ENCODE results near the gene MACROD2. TPM values are rescaled to one million over a fixed set of nuclear protein-coding genes. Genes with fewer than 3 reads are reported as not detected.

Gene MACROD2
- total RNA-seq, 1 donor: 1.3 TPM

DNA sequence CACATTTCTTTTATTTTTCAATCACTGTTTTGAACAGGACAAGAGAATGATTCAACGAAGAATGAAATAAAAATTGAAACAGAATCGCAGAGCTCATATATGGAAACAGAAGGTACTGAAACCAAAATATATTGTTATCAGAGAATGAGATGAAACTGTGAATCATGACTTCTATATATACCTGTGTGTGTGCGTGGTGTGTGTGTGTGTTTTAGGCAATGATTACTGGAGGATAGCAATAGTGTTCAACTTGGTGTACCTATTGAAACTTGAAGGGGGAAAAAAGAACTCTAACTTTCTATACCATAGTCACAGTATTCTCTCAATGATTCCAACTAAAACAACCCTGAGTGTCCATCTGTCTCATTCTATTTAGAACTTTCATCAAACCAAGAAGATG, 1991.4 kb downstream of the MACROD2 start:
- DNase-seq (ENCODE audit: low read depth): no peak
- TF ChIP-seq, protein P1, sequence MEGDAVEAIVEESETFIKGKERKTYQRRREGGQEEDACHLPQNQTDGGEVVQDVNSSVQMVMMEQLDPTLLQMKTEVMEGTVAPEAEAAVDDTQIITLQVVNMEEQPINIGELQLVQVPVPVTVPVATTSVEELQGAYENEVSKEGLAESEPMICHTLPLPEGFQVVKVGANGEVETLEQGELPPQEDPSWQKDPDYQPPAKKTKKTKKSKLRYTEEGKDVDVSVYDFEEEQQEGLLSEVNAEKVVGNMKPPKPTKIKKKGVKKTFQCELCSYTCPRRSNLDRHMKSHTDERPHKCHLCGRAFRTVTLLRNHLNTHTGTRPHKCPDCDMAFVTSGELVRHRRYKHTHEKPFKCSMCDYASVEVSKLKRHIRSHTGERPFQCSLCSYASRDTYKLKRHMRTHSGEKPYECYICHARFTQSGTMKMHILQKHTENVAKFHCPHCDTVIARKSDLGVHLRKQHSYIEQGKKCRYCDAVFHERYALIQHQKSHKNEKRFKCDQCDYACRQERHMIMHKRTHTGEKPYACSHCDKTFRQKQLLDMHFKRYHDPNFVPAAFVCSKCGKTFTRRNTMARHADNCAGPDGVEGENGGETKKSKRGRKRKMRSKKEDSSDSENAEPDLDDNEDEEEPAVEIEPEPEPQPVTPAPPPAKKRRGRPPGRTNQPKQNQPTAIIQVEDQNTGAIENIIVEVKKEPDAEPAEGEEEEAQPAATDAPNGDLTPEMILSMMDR (IDR thresholded peaks at IDR 0.05; ENCODE audit: insufficient read depth, low read length): no peak
- H3K4me3 ChIP-seq (ENCODE audit: low read depth, low read length): no peak overlapping the region

DNA sequence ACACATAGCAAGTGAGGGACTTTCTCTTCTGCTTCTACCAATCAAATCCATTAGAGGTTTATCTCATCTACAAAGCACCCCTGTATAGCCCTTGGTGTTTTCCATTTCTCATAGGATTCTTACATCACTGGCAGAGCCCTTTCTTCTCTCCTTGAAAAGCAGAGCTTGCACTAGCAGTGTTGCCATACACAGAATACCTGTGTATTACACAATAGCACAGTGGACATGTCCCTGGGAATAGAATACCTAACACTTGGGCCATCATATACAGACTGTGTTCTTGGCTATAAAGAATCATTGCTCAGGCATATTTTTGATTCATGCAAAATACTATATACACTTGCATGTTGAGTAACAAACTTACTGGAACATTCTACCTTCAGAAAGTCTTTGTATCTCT, 1996.0 kb downstream of the MACROD2 start:
- no peak overlapping the region for H3K4me3 ChIP-seq (ENCODE audit: low read depth, low read length)
- TF ChIP-seq, protein P1 (IDR thresholded peaks at IDR 0.05; ENCODE audit: insufficient read depth, low read length): no peak
- no peak for DNase-seq (ENCODE audit: low read depth)

DNA sequence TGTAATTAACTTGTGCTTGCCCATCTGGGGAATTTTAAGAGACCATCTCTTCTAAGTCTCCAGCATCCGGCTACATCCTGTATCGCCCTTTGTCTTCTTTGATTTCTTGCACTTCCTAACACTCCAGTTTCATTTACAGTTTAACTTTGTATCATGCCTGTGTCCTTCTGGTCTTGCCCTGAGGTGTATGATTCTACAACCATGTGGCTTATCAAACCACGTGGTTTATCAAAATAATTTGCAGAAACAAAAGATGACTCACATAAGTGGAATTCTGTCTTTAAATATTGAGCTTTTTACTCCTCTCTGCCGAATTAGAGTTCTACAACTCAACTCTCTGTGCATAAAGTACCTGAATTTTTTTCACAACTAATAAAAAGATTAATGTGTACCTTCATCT, 1997.2 kb downstream of the MACROD2 start:
- TF ChIP-seq, protein P1 (IDR thresholded peaks at IDR 0.05; ENCODE audit: insufficient read depth, low read length): no peak

DNA sequence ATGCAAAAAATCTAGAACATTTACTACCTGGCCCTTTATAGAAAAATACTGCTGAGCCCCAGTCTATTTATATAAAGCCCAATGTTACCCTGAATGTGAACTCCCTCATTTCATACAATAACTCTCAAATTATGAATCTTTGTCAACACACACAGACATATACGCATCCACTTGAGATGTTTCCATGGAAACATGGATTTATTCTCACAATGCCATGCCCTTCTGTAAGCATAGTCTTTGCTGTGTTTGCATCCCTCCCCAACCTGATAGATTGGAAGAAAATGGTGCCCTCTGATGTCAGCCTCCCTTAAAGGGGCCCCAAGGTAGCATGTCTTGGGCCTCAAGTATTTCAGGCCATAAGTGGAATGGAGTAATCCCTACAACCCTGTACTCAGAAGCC, 2004.8 kb downstream of the MACROD2 start:
- H3K4me3 ChIP-seq (ENCODE audit: low read depth, low read length): no peak overlapping the region
- TF ChIP-seq, protein P1 (IDR thresholded peaks at IDR 0.05; ENCODE audit: insufficient read depth, low read length): no peak
- no peak for DNase-seq (ENCODE audit: low read depth)

More for the DNA sequence above, 1997.2 kb downstream of the MACROD2 start:
- no peak for DNase-seq (ENCODE audit: low read depth)
- H3K4me3 ChIP-seq (ENCODE audit: low read depth, low read length): no peak overlapping the region

DNA sequence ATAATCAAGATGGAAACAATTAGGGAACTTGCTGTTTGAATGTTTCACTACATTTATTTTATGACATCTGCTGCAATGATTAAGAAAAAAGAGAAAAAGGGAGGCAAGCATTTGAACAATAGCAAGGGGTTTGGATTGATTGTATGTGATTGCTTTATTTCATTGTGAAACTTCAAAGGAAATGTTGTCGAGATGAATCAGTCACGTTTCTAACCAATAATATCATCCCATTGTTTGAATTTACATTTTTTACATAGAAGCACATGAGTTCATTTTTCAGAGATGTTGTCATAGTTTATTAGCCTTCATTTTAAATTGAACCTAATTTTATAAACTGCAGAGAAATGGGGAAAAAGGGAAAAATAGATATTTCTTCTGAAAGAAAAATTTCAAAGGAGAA, 2006.0 kb downstream of the MACROD2 start:
- no peak overlapping the region for H3K4me3 ChIP-seq (ENCODE audit: low read depth, low read length)
- TF ChIP-seq, protein P1 (IDR thresholded peaks at IDR 0.05; ENCODE audit: insufficient read depth, low read length): no peak
- DNase-seq (ENCODE audit: low read depth): no peak

DNA sequence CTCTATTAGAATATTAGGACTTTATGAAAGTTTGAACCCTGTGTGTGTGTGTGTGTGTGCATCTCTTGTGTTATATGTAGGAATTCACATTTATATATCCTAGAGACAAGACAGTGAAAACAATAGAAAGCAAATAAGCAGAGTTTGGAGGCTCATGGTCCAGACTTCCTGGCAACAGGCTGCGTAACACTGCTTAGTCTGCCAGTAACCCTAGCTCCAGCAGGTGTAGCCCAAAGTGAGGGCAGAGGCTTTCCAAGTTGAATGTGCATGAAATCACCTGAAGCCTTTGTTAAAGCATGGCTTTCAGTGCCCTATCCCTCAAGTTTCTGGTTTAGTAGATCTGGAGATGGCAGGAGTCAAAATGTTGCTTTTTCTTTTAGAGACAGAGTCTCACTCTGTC, 2008.0 kb downstream of the MACROD2 start:
- H3K4me3 ChIP-seq (ENCODE audit: low read depth, low read length): no peak overlapping the region
- TF ChIP-seq, protein P1 (IDR thresholded peaks at IDR 0.05; ENCODE audit: insufficient read depth, low read length): no peak
- no peak for DNase-seq (ENCODE audit: low read depth)

DNA sequence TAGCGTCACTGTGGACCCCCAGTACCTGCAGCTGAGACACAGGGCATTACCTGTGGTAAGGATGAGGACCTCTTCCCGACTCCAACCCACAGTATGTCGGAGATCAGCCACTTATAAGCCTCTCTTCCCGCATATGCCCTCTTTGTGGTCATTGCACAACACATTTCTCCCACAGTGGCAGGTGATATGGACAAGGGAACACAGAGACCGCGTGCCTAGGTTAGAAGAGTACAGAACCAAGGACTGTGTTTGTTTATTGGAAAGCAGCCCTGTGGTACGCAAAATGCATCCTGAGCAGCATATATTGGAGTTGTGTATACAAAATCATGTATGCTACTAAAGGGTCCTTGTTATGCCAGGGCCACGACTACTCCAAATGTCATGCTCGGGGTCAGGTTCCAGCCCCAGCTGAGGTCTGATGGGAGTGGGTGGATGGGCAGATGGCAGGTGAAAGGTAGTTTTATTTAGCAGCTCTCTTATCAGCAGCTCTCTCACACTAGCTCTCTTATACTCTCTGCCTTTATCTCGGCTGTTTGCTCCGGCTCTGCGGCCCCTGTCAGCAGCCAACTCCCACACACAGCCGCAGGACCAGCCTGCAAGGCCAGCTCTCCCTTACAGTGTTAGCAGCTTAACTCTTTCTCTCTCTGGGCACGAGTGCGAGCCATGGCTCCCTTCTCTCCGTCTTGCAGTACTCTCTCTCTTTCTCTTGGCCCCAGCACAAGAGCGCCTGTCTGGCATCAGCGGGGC, 2009.0 kb downstream of the MACROD2 start:
- no peak for DNase-seq (ENCODE audit: low read depth)
- TF ChIP-seq, protein P1 (IDR thresholded peaks at IDR 0.05; ENCODE audit: insufficient read depth, low read length): no peak

More for the DNA sequence above, 2009.0 kb downstream of the MACROD2 start:
- H3K4me3 ChIP-seq (ENCODE audit: low read depth, low read length): no peak overlapping the region
